Right atrium auricular region (tissue), 2 donors: ENCODE data around the gene SLC23A2. TPM values are rescaled to one million over a fixed set of nuclear protein-coding genes. Genes with fewer than 3 reads are reported as not detected.
"Not testable (repeated sequence)": the region's sequence is repeated elsewhere in the genome, so short reads cannot be mapped to it uniquely, and the experiment has no call there.

ENCODE experiments used
- DNase-seq: peaks from one replicate; pipeline ENCODE4 v3.0.0-alpha.2; 2019; ENCODE audit warnings: low spot score
- H3K27ac ChIP-seq, 2 donors: fragments of 200-600 bp; sonication (generic); 1 replicate in 1 of 2; 2 replicates in 1 of 2; pipeline ENCODE4 v1.5.1; 2016 to 2019
- H3K27me3 ChIP-seq, 2 donors: fragments of 200-600 bp; sonication (generic); one replicate each; pipeline versions ENCODE4 v1.5.1 to v1.6.0; 2017 to 2019
- H3K36me3 ChIP-seq: fragments of 200-600 bp; sonication (generic); one replicate; pipeline ENCODE4 v1.5.1; 2016
- H3K4me1 ChIP-seq, 2 donors: fragments of 200-600 bp; sonication (generic); one replicate each; pipeline versions ENCODE4 v1.5.1 to v1.6.0; 2017 to 2019
- H3K4me3 ChIP-seq, 2 donors: fragments of 200-600 bp; sonication (generic); 1 replicate in 1 of 2; 2 replicates in 1 of 2; pipeline ENCODE4 v1.5.1; 2017 to 2019; ENCODE audit warnings: mild to moderate bottlenecking in 1 of 2, moderate library complexity in 1 of 2
- H3K9me3 ChIP-seq, 2 donors: fragments of 200-600 bp; sonication (generic); one replicate each; pipeline ENCODE4 v1.5.1; 2019
- total RNA-seq, 2 donors: library from RNA; depleted of rRNA; stranded (reverse); fragments of >200 nt; gene quantifications; one replicate each; pipeline ENCODE4 v1.1.0, GENCODE V29; 2016
- TF ChIP-seq, protein P1 (sequence below), 2 donors: fragments of 200-600 bp; sonication (generic); IDR thresholded peaks; one replicate each; pipeline ENCODE4 v1.5.1; 2019; ENCODE audit warnings: antibody characterized with exemption in 2 of 2

The SLC23A2 gene
- total RNA-seq, 2 donors from 2014 or later: 9.8 to 10.8 TPM

DNA sequence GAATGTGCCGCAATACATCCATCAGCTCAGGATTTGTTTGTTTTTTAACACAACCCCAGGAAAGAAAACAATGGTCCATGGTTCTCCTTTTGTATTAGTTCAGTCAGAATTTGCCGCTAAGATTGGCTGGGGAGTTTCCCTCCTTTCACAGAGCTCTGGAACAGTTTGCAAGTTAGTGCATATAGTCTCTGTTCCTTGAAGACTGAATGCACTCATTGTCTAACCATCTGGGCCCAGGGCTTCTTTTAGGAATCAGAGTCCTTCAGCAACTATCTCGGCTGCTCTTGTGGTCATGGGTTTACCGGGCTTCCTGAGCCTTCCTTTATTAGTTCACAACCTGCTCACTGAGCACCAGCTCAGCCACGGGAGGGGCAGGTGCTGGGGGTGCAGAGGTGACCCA lies 121.3 kb downstream of the SLC23A2 start:
- Histone ChIP-seq H3K4me1 (no peaks in the 10 kb centered on the region), H3K27me3 (no peaks in the 10 kb centered on the region), H3K4me3 (no peak overlapping the region), H3K9me3 (no peaks in the 10 kb centered on the region), H3K27ac (no peak overlapping the region), H3K36me3 (peaks cover 20% of the 10 kb centered on the region)
- TF ChIP-seq, protein P1, sequence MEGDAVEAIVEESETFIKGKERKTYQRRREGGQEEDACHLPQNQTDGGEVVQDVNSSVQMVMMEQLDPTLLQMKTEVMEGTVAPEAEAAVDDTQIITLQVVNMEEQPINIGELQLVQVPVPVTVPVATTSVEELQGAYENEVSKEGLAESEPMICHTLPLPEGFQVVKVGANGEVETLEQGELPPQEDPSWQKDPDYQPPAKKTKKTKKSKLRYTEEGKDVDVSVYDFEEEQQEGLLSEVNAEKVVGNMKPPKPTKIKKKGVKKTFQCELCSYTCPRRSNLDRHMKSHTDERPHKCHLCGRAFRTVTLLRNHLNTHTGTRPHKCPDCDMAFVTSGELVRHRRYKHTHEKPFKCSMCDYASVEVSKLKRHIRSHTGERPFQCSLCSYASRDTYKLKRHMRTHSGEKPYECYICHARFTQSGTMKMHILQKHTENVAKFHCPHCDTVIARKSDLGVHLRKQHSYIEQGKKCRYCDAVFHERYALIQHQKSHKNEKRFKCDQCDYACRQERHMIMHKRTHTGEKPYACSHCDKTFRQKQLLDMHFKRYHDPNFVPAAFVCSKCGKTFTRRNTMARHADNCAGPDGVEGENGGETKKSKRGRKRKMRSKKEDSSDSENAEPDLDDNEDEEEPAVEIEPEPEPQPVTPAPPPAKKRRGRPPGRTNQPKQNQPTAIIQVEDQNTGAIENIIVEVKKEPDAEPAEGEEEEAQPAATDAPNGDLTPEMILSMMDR (IDR thresholded peaks at IDR 0.05): no peak
- no peak for DNase-seq

DNA sequence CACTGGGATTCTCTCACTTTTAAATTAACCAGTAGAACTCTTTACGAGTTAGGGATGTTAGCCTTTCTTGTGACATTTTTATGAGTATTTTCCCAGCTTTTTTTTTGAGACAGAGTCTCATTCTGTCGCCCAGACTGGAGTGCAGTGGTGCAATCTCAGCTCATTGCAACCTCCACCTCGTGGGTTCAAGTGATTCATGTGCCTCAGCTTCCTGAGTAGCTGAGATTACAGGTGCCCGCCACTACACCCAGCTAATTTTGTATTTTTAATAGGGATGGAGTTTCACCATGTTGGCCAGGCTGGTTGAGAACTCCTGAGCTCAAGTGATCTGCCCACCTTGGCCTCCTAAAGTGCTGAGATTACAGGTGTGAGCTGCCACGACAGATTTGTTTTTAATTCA lies 123.2 kb downstream of the SLC23A2 start:
- not testable (repeated sequence) for H3K4me3 ChIP-seq, H3K27ac ChIP-seq, H3K9me3 ChIP-seq, DNase-seq, H3K27me3 ChIP-seq, H3K4me1 ChIP-seq
- peaks cover 22% of the 10 kb centered on the region for H3K36me3 ChIP-seq

DNA sequence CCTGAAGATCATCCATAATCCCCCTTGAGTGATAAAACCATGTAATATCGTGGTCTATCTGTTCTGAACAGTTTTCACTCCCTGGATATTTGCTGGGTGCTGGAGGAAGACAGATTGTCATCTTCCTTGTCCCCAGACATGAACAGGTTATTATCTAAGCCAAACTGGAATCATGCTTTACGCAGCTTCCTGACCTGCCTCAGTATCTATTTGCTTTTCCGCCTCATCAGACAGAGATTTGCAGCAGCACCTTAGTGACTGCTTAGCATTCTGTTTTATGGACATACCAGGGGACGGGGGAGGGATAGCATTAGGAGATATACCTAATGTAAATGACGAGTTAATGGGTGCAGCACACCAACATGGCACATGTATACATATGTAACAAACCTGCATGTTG lies 124.6 kb downstream of the SLC23A2 start:
- H3K4me1 ChIP-seq: no peaks in the 10 kb centered on the region
- H3K4me3 ChIP-seq: no peak overlapping the region
- TF ChIP-seq, protein P1 (IDR thresholded peaks at IDR 0.05): no peak
- no peak overlapping the region for H3K27ac ChIP-seq
- H3K36me3 ChIP-seq: peaks cover 27% of the 10 kb centered on the region
- H3K9me3 ChIP-seq: no peaks in the 10 kb centered on the region
- H3K27me3 ChIP-seq: no peaks in the 10 kb centered on the region
- no peak for DNase-seq

DNA sequence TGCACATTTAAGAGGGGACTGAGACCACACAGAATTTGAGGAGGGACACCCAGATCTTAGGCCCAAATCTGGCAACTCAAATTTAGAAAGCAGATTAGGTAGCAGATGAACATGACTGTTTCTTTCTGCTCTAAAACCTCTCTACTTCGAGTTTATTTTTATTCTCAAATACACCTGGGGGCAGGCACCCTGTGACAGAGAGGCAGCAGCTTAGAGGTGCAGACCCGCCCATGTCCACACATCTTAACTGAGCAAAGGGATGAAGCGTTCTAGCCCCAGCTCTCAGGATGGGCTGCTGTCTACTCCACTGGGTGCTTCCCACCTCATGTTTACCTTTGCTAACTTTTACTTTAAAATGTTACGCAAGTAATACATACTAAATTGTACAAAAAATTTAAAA lies 125.0 kb downstream of the SLC23A2 start:
- H3K27ac ChIP-seq: no peak overlapping the region
- TF ChIP-seq, protein P1 (IDR thresholded peaks at IDR 0.05): no peak
- peaks cover 30% of the 10 kb centered on the region for H3K36me3 ChIP-seq
- no peak overlapping the region for H3K4me3 ChIP-seq
- no peaks in the 10 kb centered on the region for H3K9me3 ChIP-seq
- no peak for DNase-seq
- no peaks in the 10 kb centered on the region for H3K27me3 ChIP-seq
- H3K4me1 ChIP-seq: no peaks in the 10 kb centered on the region

DNA sequence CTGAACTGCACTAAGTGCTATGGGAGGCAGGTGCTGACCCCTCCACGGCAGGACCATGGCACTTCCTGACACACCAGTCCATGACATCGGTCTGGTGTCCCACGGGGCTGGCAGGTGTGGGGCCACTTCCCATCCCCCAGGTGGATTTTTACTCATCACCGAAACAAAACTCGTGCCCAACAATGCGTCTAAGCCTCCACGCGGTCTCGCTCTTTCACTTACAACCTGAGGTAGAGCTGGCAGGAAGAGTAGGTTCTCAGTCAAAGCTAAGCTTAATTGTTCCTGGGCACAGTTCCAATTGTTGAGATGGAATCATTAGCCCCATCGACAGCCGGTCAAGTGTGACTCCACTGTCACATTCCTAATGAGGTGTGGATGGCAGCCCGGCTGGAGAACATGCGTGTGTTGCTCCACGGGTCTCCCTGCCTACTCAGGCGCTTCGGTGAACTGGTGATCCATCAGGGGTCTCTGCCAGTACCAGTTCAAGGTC lies 125.7 kb downstream of the SLC23A2 start:
- DNase-seq: no peak
- Histone ChIP-seq H3K36me3 (peaks cover 30% of the 10 kb centered on the region), H3K4me3 (no peak overlapping the region)

DNA sequence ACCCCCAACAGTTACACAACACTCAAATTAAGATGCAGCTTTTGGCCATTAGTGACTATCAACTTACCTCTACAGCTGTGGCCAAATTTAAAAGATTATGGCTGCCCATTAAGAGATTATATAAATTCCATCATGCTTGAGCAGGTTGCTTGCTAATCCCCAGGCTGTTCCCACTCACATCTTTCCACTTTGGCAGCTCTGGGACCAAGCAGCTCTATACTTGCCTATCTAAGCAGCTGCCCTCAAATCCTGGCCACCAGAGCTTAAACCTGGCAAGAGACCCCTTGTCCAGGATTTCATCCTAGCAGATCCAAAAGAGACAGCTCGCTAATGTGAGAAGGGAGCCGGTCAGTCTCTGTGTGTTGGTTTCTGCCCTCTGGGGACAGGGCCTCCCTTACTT lies 127.9 kb downstream of the SLC23A2 start:
- TF ChIP-seq, protein P1 (IDR thresholded peaks at IDR 0.05): no peak
- peaks cover 30% of the 10 kb centered on the region for H3K36me3 ChIP-seq
- H3K27me3 ChIP-seq: no peaks in the 10 kb centered on the region
- no peaks in the 10 kb centered on the region for H3K4me1 ChIP-seq
- H3K4me3 ChIP-seq: no peak overlapping the region
- no peak overlapping the region for H3K27ac ChIP-seq
- DNase-seq: no peak
- no peaks in the 10 kb centered on the region for H3K9me3 ChIP-seq

More for the DNA sequence above, 125.7 kb downstream of the SLC23A2 start:
- H3K9me3 ChIP-seq: no peaks in the 10 kb centered on the region
- H3K27ac ChIP-seq: no peak overlapping the region
- TF ChIP-seq, protein P1 (IDR thresholded peaks at IDR 0.05): no peak
- no peaks in the 10 kb centered on the region for H3K4me1 ChIP-seq
- no peaks in the 10 kb centered on the region for H3K27me3 ChIP-seq
